HG02885 (cell line): Measurements from ENCODE around the gene EIF3A.
A peak's percentile ranks its signal among the peaks of the same experiment; 100 is the strongest.

Experiments used
- ATAC-seq: cut with Tn5 transposase; IDR thresholded peaks from one replicate; pipeline ENCODE4 v1.9.1; 2021; ENCODE audit warnings: mild to moderate bottlenecking; ENCODE audit not compliant: unreplicated experiment, poor library complexity

EIF3A gene

DNA sequence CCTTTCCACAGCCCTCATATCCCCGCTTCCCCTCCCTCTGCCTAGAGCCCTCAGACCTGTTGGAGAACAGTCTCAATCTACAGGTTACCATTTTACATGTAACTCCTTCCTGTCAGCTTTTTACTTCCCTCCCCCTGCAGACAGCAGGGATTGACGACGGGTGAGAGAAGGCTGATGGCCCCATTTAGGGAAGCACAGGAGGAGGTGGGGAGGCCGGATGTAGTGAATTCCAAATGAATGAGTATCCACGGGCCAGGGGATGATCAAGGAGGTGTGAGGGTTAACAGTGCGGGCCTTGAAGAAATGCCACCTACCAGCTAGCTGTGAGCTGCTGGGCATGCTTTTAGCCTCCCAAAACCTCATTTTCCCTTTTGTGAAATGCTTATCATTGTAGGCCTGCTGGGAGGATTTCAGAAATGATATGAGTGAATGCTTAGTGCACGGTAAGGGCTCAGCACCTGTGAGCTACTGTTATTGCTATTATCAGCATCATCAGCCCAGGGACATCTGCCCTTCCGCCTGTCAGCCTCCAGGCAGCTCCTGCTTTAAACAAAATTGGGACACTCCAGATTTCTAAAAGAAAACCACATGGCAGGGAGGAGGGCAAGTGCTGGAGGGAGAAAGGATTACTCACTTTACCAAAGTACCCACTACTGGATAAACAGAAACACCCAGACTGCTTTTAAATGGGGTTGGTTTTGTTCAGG lies 57.6 kb downstream of the EIF3A start:
- ATAC-seq: no peak

DNA sequence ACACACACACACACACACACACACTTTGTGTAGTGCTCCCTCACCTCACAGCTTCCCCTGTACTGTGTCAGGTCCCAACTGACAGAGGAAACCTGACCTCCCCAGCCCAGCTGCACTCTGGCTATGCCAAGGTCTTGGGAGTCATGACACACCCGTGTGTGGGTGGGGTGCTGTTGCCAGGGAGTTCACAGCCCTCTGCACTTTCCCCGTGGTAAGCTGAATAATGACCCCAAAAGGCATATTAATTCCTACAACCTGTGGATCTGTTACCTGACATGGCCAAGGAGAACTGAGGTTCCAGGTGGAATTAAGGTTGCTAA lies 60.0 kb downstream of the EIF3A start:
- no peak for ATAC-seq

DNA sequence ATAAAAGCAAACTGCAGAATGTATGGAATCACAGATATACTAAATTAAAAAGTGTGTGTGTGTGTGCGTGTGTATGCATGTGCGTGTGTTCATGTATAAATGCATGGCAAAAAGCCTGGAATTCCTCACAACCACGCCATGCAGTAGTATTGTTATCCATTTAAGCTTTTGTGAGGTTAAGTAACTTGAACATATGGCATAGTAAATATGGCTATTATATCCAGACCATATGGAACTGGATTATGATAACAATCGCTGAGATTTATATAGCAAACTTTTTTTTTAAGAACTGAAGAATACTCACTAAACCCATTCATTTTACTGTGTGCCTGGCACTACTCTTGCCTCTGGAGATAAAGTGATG lies 73.4 kb downstream of the EIF3A start:
- no peak for ATAC-seq

DNA sequence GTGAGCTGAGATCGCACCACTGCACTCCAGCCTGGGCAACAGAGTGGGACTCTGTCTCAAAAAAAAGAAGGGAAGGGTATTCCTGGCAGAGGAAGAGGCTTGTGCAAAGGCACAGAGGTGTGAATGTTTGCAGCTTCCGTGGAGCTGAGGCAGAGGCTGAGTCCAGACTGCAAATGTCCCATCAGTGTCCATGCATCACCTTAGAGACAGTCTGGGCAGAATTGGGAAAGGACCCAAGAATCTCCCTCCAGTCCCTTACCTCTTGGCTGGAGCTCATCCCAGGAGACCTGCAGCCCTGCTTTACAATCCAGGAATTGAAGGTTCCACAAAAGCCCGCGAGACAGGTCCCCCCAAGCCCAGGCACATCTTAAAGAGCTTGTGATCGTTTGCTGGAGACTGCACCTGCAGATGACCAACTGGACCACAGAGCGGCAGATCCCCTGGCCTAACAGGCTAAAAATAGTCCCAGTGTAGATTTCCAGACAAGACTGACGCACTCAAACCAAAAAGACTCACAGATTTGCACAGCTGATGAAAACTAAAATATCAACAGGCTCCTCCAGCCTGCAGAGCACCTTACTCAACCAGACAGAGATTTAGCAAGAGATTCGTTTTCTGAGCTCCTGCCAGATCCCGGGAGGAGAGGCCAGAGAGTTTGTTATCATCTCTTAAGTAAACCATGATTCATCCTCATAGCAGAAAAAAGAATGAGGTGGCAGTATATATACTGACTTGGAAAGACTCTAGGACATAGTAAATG lies 74.0 kb downstream of the EIF3A start:
- no peak for ATAC-seq

DNA sequence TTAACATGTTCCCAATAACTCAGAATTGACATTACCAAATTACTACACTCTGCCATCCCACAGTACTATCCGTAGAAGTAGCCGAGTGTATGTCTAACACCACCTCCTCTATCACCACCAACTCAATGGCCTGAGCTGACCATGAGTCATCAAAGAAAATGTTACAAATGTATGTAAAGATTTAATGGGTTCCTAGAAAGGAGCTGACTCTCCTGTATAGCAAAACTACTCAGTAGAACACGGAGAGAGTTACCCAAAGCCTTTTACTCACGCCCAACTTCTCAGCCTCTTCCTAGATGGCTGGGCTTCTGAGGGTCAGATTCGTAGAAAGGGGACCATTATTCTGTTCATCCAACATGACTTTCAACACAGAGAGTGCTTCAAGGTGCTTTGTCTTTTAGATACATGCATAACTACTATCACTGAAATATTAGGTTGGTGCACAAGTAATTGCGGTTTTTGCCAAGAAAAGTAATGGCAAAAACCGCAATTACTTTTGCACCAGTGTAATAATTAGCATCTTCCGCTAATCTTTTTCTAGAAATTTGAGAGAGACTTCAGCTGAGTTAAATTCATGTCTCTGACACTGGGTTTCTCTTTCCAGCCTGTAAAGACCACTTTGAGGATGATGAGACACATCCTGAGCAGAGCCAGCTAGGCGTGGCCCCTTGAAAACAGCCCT lies 75.1 kb downstream of the EIF3A start:
- ATAC-seq: no peak

DNA sequence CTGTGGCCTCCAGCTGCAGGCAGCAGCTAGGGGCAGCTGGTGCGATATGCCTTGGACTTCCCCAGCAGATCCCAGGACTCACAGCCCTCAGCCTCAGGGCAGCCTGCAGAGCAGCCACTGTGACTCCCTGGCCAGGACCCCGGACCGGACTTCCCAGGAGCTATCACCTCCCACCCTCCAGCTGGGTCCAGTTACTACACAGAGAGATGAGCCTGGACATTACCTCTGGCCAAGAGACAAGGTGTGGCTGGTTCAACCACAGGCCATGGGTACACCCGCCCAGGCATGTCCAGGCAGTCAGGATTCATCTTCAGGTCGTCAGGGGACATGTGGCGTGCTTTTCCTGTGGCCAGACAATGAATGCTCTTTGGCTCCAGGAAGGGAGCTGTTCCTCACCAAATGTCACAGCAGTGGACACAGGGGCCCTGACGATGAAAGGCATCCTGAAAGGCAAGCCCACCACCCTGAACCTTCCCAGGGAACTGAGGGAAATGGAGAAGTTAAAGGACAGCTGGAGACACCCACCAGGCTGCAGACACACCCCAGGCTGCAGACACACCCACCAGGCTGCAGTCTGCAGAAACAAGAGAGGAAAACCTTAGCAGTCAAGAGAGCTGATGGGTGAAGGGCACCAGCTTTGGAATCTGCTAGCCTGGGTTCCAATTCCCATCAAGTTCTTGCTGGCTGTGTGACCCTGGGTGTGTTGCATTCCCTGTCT lies 76.9 kb downstream of the EIF3A start:
- ATAC-seq: no peak

DNA sequence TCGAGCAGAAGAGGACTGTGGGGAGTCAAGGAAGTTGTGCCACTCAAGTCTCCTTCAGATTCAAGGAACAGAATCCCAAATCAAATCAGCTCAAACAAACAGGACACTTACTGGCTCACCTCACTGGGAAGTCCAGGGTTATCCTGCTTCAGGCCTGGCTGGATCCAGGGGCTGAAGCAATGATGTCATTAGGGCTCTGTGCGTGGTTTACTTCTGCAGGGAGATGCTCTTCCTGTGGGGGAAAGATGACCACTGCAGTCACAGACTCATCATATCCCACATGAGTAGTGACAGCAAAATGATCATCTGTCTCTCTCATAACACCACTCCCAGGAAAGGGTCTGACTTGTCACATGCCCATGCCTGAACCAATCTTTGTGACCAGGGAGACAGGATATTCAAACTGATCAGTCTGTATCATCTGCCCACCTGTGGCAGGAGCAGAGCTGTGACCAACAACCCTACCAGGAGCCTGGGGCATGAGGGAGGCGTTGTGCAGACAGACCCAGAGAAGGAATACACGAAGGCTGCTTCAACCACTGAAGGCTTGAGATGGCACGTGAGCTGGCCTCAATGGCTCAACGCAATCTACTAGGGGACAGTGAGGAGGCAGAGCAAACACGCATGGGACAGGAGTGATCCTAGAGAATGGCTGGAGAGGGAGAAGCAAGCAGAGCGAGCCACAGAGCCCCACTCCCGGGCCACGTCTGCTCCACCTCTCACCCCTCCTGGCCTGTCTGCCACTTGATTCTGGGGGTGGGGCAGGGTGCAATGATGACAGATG lies 78.7 kb downstream of the EIF3A start:
- ATAC-seq: no peak

DNA sequence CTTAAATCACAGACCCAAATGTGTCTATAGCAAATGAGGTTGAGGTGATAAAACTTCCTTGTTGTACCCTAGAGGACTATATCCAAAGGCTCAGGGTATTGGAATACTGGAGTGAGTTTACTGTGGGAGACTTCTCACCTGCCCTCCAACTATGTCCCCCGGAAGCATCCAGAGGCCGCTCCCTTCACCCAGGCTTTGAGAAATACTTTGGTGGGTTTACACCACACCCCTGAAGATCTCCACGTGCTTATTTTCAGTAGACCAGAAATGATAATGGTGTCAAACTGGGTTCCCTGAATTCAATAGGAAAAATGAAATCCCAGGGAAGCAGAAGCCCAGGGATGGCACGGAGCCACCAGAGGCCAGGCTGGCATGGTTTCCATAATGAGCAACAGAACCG lies 82.4 kb downstream of the EIF3A start:
- no peak for ATAC-seq

DNA sequence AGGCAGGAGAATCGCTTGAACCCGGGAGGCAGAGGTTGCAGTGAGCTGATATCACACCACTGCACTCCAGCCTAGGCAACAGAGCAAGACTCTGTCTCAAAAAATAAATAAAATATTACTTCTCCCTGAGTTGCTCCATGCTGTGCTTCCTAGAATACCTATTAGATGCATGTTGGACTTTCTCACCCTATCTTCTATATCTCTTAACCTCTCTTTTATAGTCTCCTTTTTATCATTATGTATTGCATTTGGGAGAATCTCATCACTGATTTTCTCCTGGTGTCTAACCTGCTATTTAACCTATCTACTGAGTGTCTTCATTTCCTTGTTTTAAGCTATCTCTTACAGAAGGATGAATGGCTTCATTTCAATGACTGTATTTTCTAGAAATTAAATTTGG lies 83.2 kb downstream of the EIF3A start:
- ATAC-seq: no peak

DNA sequence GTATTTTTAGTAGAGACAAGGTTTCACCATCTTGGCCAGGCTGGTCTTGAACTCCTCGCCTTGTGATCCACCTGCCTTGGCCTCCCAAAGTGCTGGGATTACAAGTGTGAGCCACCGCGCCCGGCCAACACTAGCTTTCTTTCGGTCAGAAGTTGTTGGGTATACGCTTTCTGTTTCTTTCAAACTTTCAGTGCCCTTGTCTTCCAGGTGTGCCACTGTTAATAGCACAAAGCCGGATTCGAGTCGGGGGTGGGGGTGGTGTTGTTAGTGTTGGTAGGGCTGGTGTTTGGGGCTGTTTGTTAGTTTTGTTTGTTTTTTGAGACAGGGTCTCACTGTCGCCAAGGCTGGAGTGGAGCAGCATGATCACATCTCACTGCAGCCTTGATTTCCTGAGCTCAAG lies 84.9 kb downstream of the EIF3A start:
- ATAC-seq: no peak

DNA sequence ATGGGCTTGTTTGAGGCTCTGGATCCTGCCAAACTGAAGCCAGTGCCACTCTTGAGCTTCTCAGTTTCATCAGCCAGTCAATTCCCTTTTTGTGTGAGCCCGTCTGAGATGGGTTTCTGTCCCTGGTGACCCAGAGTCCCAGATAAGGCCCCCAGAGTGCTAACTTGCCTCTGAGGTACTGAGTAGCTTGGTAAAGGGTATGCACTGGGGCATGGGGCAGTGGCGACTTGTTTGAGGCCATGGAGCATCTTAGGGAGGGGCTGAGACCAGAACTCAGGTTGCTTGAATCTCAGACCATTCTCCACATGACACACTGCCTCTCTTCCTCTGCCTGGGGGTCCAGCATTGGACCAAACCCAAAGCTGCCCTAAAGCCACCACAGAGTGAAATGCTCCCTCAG lies 86.3 kb downstream of the EIF3A start:
- ATAC-seq: no peak

DNA sequence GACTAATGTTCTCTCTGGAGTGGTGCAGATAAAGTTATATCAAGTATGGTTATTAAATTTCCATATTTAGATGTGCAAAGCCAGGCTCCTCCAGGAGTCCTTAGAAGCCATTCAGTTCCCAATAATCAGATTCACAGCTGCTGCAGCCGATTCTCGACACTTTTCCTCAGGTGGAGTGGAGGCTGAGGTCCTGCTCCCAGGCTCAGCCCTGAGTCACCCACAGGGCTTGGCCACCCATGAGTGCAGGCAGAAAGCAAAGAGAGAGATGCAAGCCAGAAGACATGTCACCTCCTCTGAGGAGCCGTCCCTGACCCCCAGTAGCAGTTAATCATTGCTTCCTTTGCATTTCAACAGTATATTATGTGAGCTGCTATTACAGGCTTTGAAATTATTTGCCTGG lies 87.4 kb downstream of the EIF3A start:
- ATAC-seq: no peak

DNA sequence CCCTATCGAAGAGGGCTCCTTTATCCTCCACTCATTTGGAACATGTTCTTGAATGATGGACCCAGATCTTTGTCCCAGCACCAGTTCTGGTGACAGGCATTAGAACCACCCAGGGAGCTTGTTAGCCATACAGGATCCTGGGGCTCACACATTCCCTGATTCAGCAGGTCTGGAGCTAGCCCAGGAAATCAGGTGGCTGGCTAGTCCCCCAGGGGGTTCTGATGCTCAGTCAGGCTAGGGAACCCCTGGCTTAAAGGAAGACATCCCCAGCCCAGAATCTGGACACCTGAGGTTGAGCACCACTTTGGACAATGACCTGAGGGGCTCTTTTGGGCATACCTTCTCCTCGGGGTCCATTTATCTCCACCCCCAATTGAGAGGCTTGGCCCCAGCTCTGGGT lies 88.1 kb downstream of the EIF3A start:
- no peak for ATAC-seq

DNA sequence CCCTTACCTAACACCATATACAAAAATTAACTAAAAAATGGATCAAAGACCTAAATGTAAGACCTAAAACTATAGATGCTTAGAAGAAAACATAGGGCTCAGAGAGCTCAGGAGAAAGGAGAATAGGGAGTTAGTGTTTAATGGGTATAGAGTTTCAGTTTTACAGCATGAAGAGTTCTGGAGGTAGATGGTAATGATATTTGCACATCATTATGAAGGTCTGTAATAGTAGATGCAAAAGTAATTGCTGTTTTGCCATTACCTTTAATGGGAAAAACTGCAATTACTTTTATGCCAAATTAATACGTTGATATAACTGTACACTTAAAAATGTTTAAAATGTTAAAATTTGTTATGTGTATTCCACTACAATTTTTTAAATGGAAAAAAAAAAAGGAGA lies 90.3 kb downstream of the EIF3A start:
- ATAC-seq: no peak

DNA sequence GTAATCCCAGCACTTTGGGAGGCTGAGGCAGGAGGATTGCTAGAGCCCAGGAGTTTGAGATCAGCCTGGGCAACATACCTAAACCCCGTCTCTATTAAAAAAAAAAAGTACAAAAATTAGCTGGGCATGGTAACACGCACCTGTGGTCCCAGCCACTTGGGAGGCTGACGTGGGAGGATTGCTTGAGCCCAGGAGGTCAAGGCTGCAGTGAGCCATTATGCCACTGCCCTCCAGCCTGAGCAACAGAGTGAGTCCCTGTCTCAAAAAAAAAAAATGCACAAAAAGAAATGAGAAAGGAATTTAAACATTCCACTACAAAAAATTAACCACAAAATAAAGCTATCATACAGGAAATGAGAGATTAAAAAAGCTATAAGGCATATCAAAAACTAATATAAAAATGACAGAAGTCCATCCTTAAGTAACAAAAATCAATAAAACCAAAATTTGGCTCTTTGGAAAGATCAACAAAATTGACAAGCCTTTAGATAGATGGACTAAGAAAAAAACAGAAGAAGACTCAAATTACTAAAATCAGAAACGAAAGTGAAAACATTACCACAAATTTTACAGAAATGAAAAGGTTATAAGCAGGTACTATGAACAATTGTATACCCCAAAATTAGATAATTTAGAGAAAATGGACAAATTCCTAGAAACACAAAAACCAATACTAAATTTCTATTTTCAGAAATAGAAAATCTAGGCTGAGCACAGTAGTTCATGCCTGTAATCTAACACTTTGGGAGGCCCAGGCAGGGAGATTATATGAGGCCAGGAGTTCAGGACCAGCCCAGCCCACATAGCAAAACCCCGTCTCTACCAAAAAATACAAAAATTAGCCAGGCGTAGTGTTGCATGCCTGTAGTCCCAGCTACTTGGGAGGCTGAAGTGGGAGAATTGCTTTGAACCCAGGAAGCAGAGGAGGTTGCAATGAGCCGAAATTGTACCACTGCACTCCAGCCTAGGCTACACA lies 93.5 kb downstream of the EIF3A start:
- peak; percentile 84 for ATAC-seq

DNA sequence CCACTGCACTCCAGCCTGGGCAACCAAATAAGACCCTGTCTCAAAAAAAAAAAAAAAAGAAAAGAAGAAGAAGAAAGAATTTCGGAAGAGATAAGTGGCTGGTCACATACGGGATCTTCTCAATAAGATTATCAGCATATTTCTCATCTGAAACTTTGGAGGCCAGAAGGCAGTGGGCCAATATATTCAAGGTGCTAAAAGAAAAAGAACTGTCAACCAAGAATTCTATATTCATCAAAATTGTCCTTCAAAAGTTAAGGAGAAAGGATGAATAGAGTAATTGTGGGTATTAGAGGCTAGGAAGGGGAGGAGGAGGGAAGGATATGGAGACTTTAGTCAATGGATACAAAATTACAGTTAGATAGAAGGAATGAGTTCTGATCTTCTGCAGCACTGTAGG lies 95.0 kb downstream of the EIF3A start:
- ATAC-seq: no peak
